GM18508 (cell line): ENCODE results near the gene ALPG.
"Not testable (repeated sequence)": the region's sequence is repeated elsewhere in the genome, so short reads cannot be mapped to it uniquely, and the experiment has no call there.

Source experiments
- ATAC-seq: cut with Tn5 transposase; IDR thresholded peaks from one replicate; pipeline ENCODE4 v1.9.1; 2021; ENCODE audit warnings: moderate number of reproducible peaks; ENCODE audit not compliant: insufficient read depth, unreplicated experiment

The ALPG gene

DNA sequence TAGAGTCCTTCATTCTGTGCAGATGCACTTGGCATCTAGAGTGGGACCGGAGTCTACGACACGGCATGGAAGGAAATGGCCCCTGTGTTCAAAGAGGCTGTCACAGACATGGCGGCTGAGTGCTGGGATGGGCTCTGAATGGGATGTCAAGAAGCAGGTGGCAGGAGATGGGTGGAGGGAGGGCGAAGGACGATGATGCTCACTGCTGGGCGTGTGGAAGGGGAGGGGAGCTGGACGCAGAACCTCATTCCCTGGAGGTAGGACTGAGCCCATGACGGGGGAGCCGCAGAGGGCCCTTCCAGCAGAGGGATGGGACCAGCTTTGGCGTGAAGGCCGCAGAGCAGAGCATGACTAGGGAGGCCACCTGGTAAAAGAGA is 30.5 kb downstream of the ALPG start:
- ATAC-seq, result no peak

DNA sequence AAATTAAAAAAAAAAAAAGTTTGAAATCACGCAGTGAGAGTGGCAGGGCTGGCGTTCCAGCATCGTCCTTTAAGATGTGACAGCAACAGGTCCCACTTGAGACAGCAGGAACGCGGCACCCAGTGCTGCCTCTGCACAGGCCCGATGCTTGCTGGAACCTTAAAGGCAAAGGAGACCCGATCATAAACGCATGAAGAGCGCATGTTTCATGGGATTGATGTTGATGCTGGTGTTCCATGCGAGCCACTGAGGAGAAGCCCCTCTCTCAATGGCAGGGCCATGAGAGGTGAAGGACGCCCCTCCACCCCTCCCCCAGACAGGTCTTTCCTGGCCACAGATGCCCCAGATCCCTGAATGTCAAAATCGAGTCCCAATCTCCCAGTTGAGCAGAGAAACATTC is 31.4 kb downstream of the ALPG start:
- ATAC-seq, result no peak

DNA sequence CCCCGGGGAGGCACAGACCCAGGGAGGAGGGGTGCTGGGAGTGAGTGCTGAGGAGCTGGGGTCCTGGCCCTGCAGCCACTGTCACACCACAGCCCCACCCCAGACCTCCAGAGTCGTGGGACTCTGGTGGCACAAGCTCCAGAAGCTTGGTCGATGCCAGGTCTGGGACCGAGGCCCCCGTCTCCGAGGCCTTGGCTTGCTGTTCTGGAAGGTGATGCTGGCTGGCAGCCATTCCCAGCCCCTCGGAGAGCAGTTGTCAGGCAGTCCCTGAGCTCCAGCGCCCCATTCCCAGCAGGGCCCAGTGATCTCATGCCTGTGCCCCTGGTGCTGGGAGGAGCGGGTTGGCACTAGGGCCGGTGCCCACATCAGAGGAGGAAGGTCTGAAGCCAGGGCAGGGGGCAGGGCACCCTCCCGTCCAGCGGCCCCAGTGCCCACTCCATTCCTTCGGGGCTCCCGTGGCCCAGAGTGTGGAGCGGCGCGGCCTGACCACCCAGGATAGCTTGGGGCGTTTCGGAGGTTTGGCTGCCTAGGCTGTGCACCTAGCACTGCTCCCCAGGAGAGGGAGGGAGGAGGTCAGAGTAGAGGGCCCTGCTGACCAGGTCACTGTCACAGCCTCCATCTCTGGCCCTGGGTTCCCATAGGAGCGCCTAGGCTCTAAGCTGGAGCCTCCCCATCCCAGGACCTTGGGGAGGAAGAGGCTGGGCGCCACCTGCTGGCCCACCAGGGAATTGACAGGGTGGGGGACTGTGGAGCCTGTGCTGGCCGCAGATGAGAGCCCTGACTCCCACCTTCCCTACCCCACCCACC is 32.5 kb downstream of the ALPG start:
- ATAC-seq, result no peak

DNA sequence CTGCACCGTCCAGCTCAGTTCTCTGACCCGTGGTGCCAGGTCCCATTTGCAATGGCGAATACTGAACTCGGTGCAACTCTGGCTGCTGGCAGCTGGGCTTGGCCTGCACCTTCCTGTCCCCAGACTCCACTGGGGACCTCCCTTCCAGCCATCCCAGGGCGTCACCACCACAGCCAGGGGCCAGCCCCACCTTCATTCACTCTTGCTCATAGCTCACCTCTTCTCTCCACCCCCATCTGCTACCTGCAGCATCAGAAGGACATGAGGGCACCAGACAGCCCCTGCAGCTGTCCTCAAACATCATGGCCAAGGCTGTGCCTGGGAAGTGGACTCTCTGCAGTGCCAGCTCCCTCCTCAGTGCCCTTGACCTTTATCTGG is 33.1 kb downstream of the ALPG start:
- ATAC-seq, result no peak

DNA sequence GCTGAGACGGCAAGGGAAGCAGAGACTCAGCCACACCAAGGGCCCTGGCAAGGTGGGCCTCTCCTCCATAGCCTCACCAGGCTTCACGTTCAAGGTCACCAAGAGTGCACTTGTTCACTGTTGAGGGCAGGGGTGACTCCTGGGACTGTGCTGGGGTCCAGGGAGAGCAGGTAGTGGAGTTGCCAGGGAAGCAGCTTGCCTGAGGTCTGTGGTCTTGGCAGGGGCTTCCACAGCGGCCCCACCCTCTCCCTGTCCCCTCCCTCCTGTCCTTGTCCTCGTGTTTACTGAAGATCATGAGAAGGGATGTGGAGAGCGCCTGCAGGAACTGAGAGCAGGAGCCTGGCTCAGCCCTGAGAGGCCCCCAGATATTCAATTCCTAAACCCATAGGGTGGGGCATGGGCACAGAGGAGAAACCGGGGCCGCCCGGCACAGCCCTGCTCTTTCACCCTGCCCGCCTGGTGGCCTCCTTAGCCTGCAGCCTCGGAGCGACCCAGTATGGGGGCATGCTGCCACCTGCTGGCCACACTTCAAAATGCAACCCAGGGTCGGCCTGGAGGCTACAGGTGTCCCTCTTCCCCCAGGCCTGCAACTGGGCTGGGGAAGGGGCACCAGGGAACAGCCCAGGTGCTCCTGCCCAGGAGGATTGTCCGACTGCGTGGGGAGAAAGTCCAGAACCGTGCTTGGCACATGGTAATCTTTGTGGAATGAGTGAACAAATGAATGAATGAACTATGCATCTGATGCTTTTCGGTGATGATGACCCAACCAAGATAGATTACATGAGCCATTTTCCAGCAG is 33.8 kb downstream of the ALPG start:
- not testable (repeated sequence) for ATAC-seq

DNA sequence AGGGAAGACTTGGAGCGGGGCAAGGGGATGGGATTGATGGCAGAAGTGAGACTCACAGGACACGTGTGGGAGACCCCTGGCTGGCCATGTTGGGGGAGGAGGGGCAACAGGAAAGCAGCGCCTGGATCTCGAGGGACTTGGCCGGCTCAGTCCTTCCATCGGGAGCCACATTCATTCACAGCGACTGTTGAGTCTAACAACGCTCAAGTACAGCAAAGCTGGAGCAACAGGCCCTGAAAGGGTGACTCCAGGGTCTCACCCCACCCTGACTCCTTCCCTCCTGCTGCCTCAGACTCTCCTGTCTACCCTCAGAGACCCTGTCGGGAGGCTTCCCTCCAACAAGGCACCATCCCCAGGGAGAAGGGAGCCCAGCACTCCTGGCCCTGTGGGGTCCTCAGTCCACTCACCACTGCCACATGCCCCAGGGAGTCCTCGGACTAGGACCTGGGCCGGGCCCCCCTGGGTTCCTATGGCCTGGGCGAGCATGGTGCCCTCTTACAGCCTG is 34.6 kb downstream of the ALPG start:
- no peak for ATAC-seq

DNA sequence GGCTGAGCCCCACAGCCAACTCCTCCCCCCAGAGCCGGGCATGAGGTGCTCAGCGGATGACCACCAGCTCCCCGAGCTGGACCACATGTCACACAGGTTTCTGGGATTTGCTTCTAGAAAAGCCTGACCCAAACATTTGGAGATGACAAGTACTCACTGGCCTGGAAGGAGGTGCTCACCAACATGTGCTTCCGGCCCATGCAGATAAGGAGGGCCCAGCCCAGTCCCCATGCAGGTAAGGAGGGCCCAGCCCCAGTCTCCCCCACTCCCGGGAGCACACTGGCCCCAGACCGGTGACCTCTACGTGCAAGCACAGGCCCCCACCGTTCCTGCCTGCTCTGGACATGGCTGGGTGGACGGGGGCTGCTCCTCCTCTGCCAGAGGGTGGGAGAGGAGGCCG is 35.3 kb downstream of the ALPG start:
- not testable (repeated sequence) for ATAC-seq

DNA sequence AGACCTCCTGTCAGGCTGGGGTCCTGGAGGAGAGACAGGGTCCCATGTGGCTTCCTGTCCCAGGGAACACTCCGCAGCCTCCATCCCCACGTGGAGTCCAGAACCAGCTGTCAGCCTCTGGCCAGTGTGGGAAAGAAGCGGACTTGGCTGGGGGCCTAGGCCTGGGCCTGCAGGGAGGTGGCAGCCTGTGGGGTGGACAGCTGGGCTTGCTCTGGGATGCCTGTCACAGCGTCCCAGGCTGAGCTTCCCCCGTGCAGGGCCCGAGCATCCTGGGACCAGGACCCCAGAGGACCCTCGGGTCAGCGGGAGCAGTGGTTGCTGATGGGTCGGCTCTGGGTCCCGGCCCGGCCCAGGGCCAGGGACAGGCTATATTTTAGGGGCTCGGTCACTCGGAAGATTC is 35.8 kb downstream of the ALPG start:
- not testable (repeated sequence) for ATAC-seq

DNA sequence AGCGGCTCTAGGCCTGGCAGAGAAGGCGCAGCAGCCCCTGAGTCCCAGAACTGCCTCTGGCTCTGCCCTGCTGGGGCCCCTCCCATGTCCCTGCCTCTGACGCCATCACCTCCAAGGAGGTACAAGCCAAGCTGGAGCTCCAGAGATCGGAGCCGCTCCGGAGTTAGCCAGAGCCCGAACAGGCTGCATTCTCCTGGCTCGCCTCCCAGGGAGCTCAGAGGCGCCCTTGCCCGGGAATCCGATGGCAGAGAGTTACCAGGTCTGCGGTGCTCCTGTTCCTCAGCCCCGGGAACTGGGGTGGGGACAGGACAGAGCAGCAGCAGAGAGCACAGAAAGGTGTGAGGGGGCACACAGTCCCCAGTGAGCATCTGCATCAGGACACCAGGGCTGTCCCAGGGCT is 36.4 kb downstream of the ALPG start:
- not testable (repeated sequence) for ATAC-seq

DNA sequence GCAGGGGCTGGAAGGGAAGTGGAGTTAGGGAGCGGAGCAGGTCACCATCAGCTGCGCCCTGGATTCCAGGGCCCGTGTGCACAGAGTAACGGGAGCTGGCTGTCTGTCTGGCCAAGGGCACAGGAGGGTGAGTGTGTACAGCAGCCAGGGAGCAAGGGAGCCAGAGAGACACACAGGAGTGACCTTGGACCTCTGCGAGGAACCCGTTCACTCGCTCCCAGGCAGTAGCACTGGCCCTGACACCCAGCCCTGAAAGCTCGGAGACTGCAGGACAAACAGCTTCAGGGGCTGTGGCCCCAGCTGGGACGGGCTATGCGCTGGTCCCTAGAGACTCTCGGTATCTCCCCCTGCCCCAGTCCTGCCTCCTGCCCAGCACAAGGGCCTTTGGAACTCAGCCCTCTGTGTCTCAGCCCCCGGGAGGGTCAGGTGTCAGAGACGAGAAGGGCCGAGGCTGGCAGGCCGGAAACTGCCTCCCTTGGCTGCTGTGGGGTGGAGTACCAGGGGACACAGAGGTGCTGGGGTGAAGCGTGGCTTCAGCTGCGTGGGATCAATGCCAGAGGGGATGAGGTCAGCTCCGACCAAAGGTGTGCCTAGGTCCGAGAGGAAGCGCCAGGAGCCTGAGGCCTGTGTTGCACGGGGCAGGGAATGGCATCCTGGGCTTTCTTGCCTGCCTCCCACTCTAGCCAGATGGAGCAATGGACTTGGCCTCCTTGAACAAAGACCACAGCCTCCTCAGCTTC is 37.2 kb downstream of the ALPG start:
- not testable (repeated sequence) for ATAC-seq

DNA sequence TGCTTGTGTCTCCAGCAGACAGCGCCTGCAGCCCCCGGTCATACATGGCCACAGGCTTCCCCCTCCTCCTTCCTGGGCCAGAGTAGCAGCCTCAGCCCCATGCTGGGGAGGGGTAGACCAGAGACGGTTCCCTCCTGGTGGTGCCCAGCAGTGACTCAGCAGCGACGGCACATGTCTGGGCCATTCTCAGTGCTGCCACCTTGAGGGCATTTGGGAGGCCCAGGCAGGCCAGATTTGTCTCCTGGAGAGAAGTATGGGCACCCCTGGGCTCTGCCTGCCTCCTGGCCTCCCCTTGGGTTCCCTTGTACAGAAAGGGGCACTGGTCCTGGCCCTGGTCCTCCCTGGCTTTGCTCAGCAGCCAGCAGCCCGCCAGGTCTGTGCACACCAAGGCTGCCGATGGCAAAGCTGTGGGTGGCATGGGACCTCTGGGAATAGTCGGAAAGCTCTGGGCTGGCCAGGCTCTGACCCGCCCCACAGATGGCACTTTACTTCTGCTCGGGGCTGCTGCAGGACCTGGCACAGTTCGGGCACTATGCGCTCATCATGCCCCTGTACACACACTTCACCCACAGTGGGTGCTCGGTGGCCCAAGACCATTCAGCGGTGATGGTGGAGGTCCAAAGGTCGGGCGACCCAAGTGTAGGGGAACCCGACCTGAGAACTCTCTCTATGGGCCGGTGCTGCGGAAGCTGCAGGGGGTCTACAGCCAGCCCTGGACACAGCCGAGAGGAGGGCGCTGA is 37.9 kb downstream of the ALPG start:
- no peak for ATAC-seq

DNA sequence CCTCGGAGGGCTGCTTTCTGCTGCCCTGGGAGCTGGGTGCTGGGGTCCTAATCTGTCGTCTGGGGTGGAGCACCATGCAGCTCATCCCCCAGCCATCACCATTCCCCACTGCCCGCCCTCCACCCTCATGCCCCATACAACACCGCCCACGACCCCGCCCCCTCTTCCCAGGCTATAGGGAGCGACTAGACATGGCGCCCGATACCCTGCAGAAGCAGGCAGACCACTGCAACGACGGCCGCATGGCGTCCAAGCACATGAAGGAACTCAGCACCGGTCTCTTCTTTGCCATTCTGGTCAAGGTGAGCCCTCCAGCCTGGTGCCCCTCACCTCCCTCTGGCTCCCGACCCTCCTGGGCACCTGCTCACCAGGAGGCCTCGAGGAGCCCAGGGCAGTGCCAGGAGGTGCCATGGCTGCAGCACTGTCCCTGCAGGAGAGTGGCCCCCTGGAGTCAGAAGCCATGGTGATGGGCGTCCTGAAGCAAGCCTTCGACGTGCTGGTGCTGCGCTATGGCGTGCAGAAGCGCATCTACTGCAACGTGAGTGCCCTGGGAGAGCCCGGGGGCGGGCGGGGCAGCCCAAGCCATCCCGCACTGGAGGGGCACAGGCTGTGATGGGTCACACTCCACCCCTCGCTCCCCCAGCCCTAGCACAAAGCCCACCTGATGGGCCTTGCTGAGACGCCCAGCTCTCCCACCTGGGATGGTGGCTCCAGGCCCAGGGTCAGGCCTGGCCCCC is 38.7 kb downstream of the ALPG start:
- not testable (repeated sequence) for ATAC-seq

DNA sequence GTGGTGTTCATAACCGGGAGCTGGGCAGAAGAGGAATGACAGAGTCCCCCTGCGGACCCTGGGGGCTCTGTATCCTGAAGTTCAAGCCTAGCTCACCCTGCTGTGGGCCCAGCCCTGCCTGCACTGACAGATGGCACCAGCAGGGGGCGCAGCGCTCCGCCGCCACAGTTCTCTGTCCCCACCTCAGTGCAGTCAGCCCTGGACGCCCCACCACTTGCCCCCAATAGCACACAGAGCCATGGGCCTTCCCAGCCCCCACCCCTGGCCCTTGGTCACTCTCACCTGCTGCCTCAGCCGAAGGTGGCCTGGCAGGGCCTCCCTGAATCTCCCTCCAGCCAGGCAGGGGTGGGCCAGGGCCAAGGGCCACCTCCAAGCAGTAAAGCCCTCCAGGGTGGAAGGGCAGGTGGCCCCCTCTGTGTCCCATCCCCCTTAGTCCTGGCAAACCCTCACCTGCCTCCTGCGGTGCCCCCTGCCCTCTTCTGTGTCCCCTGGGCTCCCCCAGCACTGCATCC is 39.7 kb downstream of the ALPG start:
- ATAC-seq, result not testable (repeated sequence)

DNA sequence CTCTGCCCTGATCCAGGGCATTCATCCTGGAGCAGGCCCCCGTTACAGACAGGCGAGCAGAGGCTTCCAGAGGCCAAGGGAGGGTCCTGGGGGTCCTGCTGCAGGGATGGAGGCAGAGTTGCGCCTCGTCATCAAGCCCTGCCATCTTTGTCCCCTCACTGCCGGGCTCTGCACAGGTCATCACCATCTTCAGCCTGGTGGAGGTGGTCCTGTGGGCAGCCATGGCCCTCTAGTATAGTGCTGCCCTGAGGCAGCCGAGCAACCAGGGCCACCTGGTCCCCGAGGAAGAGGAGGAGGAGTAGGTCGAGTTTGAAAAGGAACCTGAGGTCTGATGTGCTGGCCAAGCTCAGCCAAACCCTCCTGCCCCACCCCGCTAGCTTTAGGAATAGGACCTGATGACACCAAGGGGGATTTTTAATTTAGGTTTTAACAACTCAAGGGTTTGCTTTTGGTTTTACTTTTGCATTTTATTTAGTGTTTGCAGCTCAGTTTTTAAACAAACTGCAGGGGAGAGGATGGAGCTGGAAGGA is 40.5 kb downstream of the ALPG start:
- no peak for ATAC-seq

DNA sequence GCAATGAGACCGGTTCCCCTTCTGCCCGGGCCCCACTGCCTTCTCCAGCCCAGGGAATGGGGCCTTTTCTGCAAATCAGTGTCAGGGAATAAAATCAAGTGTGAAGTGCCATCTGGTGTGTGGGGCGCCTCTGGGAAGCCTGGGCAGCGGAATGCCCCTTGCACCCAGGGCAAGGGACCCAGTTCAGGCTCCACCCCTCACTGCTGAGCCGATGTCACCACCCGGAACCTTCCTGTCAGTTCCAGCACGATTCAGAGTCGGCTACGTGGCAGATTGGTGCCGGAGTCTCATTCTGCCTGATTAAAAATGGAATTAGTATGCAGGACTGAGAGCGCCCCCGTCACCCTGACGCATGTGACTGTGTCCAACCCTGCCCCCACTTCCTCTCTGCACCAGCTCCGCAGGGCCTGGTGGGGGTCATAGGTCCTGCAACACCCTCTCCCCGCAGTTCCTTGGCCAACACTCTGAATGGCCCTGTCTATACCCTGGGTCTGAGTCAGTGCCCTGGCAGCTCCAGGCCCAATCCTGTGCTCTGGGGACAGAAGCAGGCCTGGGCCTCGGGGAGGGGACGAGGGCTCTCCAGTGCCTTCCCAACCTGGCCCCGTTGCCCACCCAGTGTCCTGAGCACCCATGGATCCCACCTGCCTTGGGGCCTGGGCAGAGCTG is 41.1 kb downstream of the ALPG start:
- no peak for ATAC-seq

DNA sequence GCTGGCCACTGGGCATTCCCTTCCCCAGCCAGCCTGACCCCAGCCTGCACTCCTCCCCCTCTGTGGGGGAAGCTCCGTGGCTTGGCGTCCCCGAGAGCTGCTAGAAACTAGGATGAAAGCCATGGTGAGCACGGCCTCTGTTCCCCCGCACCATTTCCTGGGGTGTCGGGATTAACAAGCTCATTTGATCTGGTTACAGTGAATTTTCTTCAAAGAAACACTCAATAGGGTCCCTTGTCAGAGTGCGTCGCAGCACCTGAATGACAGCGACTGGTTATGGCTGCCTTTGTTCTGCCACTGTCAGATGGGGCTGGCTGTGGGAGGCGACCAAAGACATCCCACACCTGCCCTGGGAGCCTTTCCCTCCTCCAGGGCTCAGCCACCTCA is 41.7 kb downstream of the ALPG start:
- ATAC-seq, result no peak

DNA sequence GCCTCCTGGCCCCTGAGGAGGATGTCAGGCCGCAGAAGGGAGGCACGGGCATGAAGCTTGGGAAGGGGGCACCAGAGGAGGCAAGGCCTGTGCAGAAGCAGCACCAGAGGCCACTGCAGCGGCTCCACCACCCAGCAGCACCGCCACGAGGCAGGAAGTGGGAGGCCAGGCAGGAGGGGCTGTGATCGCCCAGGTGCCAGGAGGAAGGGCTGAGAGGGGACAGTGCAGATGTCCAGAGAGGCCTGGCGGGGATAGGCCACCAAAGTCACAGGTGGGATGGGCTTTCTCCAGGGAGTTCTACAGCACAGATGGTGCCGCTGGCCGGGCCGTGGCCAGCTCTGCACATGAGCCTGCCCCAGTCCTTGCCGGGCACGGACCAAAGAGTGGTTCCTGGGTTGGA is 43.3 kb downstream of the ALPG start:
- ATAC-seq, result no peak

DNA sequence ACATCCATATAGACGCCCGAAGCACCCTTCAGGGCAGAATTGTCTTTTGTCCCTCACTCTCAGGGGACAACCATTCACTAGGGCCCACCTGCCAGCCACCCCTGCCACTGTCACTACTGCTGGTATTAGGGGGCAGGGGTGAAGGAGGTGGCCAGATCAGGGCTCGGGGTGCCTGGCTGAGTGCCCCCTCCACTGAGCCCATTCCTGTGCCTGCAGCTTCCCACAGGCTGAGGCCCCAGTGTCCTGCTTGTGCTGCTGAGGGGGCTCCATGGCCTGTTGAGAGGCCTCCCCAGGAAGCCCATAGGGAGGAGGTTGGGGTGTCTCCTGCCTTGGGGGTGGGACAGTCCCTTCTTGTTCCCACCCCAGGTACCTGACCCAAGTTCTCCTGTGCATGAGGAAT is 45.0 kb downstream of the ALPG start:
- not testable (repeated sequence) for ATAC-seq

DNA sequence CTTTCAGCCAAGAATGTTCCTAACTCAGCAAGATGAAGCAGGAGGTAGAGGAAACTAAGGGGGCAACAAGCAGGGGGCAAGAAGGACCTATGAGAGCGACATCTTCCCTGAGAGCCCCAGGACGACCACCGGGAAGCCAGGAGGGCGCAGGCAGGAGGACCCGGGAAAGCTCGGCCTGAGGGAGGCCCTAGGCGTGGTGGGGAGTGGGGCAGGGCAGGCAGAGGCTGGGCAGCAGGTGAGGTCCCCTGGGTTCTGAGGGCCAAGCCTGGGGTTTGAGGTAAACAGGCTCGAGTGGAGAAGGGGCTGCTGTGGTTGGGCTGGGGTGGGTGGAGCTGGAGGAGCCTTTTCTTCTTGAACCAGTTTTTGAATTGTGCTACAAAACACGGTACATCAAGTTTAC is 48.0 kb downstream of the ALPG start:
- ATAC-seq, result no peak
